H1 (cell line): ENCODE measurements around the gene HMGCL. TPM values are rescaled to one million over a fixed set of nuclear protein-coding genes. Genes with fewer than 3 reads are reported as not detected.

Source experiments
- CTCF ChIA-PET: fragments of 300-600 bp; sonication (Branson Sonifier 250); formaldehyde crosslinking; loops from one replicate; lab custom pipeline; 2021; ENCODE audit not compliant: partially characterized antibody; lab: Charles Lee
- POLR2A ChIA-PET: fragments of 300-600 bp; sonication (Branson Sonifier 250); formaldehyde crosslinking; loops from one replicate; lab custom pipeline; 2021; ENCODE audit warnings: inconsistent platforms; ENCODE audit not compliant: partially characterized antibody; lab: Charles Lee
- DNase-seq, 2 experiments: peaks; one replicate each; pipeline versions ENCODE4 v3.0.0 to v3.0.0-alpha.2; 2010 to 2022; ENCODE audit warnings: low spot score in 2 of 2, low read depth in 1 of 2, mixed read lengths in 1 of 2
- FAIRE-seq: peaks from 2 replicates; lab custom pipeline; 2011; peaks lifted over from hg19 to GRCh38; lab: Jason Lieb, UNC
- H2AFZ ChIP-seq: 2 replicates; pipeline ENCODE4 v1.8.1; 2012; ENCODE audit warnings: low read length, inconsistent platforms
- H2AK5ac ChIP-seq: 2 replicates; pipeline ENCODE4 v1.6.1; 2013; ENCODE audit warnings: low read depth, low read length
- H2BK120ac ChIP-seq: replicated peaks from 2 replicates; pipeline ENCODE3; 2013; ENCODE audit warnings: low read depth, low read length, inconsistent platforms
- H2BK12ac ChIP-seq: 2 replicates; pipeline ENCODE4 v1.6.1; 2013; ENCODE audit warnings: low read depth, low read length
- H2BK15ac ChIP-seq: 2 replicates; pipeline ENCODE4 v1.6.1; 2013; ENCODE audit warnings: low read length
- H2BK20ac ChIP-seq: 2 replicates; pipeline ENCODE4 v1.6.1; 2013; ENCODE audit warnings: low read length
- H2BK5ac ChIP-seq: 2 replicates; pipeline ENCODE4 v1.6.1; 2013; ENCODE audit warnings: low read depth, low read length
- H3K14ac ChIP-seq: 2 replicates; pipeline ENCODE4 v1.6.1; 2013; ENCODE audit warnings: inconsistent platforms; ENCODE audit not compliant: insufficient read length
- H3K18ac ChIP-seq: 2 replicates; pipeline ENCODE4 v1.6.1; 2013; ENCODE audit warnings: low read length; ENCODE audit errors: extremely low read depth
- H3K23ac ChIP-seq: 2 replicates; pipeline ENCODE4 v1.6.1; 2013; ENCODE audit warnings: inconsistent platforms; ENCODE audit not compliant: insufficient read length
- H3K23me2 ChIP-seq: 2 replicates; pipeline ENCODE4 v1.6.1; 2013; ENCODE audit warnings: low read depth, low read length
- H3K27ac ChIP-seq: 2 replicates; pipeline ENCODE4 v1.6.1; 2011; ENCODE audit warnings: low read depth, low read length, inconsistent platforms
- H3K27me3 ChIP-seq, 4 experiments: replicated peaks in 1 of 4; 1 replicate in 1 of 4; 2 replicates in 3 of 4; pipeline versions ENCODE4 v1.6.1 to v1.8.1; 2011 to 2013; ENCODE audit warnings: low read length in 3 of 4, mild to moderate bottlenecking in 3 of 4, inconsistent platforms in 2 of 4, mixed read lengths in 2 of 4, moderate library complexity in 1 of 4; ENCODE audit not compliant: control insufficient read depth in 3 of 4, insufficient read depth in 3 of 4; ENCODE audit errors: extremely low read depth in 1 of 4
- H3K36me3 ChIP-seq, 4 experiments: 2 replicates each; pipeline versions ENCODE4 v1.6.1 to v1.8.1; 2011 to 2013; ENCODE audit warnings: mild to moderate bottlenecking in 4 of 4, low read length in 3 of 4, moderate library complexity in 2 of 4, control low read depth in 1 of 4, inconsistent platforms in 1 of 4; ENCODE audit not compliant: insufficient read depth in 4 of 4, control insufficient read depth in 2 of 4
- H3K4ac ChIP-seq: replicated peaks from 2 replicates; pipeline ENCODE3; 2013; ENCODE audit warnings: low read length, low read depth, mixed read lengths, inconsistent platforms; ENCODE audit not compliant: insufficient read length
- H3K4me1 ChIP-seq, 4 experiments: replicated peaks in 1 of 4; 1 replicate in 1 of 4; 2 replicates in 3 of 4; pipeline versions ENCODE4 v1.6.1 to v1.8.1; 2011 to 2013; ENCODE audit warnings: low read length in 3 of 4, inconsistent platforms in 2 of 4, mixed read lengths in 1 of 4; ENCODE audit not compliant: insufficient read depth in 4 of 4, control insufficient read depth in 3 of 4
- H3K4me2 ChIP-seq, 2 experiments: 2 replicates each; pipeline versions ENCODE4 v1.6.1 to v1.8.1; 2011 to 2013; ENCODE audit warnings: low read depth in 2 of 2, low read length in 2 of 2, control low read depth in 1 of 2, inconsistent platforms in 1 of 2, mild to moderate bottlenecking in 1 of 2; ENCODE audit not compliant: insufficient read depth in 1 of 2
- H3K4me3 ChIP-seq, 4 experiments: fragments of 200-600, 300-600 bp in 1 of 4; sonication (generic), shearing (Covaris generic), sonication (Bioruptor Twin) in 1 of 4; 2 replicates each; pipeline versions ENCODE4 v1.5.1 to v1.8.1; 2011 to 2016; ENCODE audit warnings: low read length in 4 of 4, low read depth in 3 of 4, control low read depth in 2 of 4, inconsistent platforms in 2 of 4, mild to moderate bottlenecking in 2 of 4, mixed read lengths in 1 of 4, moderate library complexity in 1 of 4; ENCODE audit not compliant: insufficient read depth in 2 of 4; ENCODE audit errors: extremely low read depth in 1 of 4
- H3K56ac ChIP-seq: replicated peaks from 2 replicates; pipeline ENCODE3; 2013; ENCODE audit warnings: low read depth, mild to moderate bottlenecking, mixed read lengths, low read length, inconsistent platforms; ENCODE audit not compliant: insufficient read length
- H3K79me1 ChIP-seq: 2 replicates; pipeline ENCODE4 v1.6.1; 2013; ENCODE audit warnings: low read depth, low read length, control low read depth
- H3K79me2 ChIP-seq, 2 experiments: 2 replicates each; pipeline versions ENCODE4 v1.6.1 to v1.8.1; 2012 to 2013; ENCODE audit warnings: low read length in 2 of 2, mild to moderate bottlenecking in 2 of 2, inconsistent platforms in 1 of 2; ENCODE audit not compliant: insufficient read depth in 2 of 2, control insufficient read depth in 1 of 2
- H3K9ac ChIP-seq, 4 experiments: replicated peaks in 1 of 4; 1 replicate in 1 of 4; 2 replicates in 3 of 4; pipeline versions ENCODE4 v1.6.1 to v1.8.1; 2011 to 2013; ENCODE audit warnings: low read depth in 3 of 4, low read length in 3 of 4, control low read depth in 2 of 4, mild to moderate bottlenecking in 2 of 4, moderate library complexity in 2 of 4, inconsistent platforms in 1 of 4; ENCODE audit errors: extremely low read depth in 1 of 4
- H3K9me3 ChIP-seq, 2 experiments: 2 replicates each; pipeline versions ENCODE4 v1.6.1 to v1.8.1; 2012 to 2013; ENCODE audit warnings: mild to moderate bottlenecking in 2 of 2, moderate library complexity in 2 of 2, control low read depth in 1 of 2, inconsistent platforms in 1 of 2, low read depth in 1 of 2, low read length in 1 of 2, mixed read lengths in 1 of 2; ENCODE audit not compliant: insufficient read depth in 2 of 2
- H4K20me1 ChIP-seq, 2 experiments: replicated peaks in 1 of 2; 2 replicates each; pipeline versions ENCODE3 to v1.8.1; 2011 to 2013; ENCODE audit warnings: inconsistent platforms in 2 of 2, low read length in 2 of 2, mild to moderate bottlenecking in 1 of 2; ENCODE audit not compliant: insufficient read depth in 2 of 2, control insufficient read depth in 1 of 2
- H4K5ac ChIP-seq: 2 replicates; pipeline ENCODE4 v1.6.1; 2013; ENCODE audit warnings: low read length, low read depth, mixed read lengths, inconsistent platforms; ENCODE audit not compliant: insufficient read length
- H4K8ac ChIP-seq: 2 replicates; pipeline ENCODE4 v1.8.0; 2013; ENCODE audit warnings: mild to moderate bottlenecking, moderate library complexity, low read length, inconsistent platforms; ENCODE audit not compliant: insufficient read depth; ENCODE audit errors: extremely low read depth
- H4K91ac ChIP-seq: replicated peaks from 2 replicates; pipeline ENCODE3; 2013; ENCODE audit warnings: low read length, mixed read lengths, inconsistent platforms; ENCODE audit not compliant: insufficient read length
- CEBPB ChIP-seq: IDR thresholded peaks from 2 replicates; pipeline ENCODE4 v1.6.1; 2012; ENCODE audit warnings: low read depth, low read length
- E2F6 ChIP-seq: IDR thresholded peaks from 2 replicates; pipeline ENCODE4 v1.6.1; 2012; ENCODE audit warnings: inconsistent platforms
- EZH2 ChIP-seq: fragments of 200-600 bp; sonication (generic); IDR thresholded peaks from 2 replicates; pipeline ENCODE4 v1.7.1; 2012; ENCODE audit warnings: low read depth, mild to moderate bottlenecking, moderate library complexity, low read length, inconsistent platforms; ENCODE audit not compliant: severe bottlenecking
- GABPA ChIP-seq: IDR thresholded peaks from 2 replicates; pipeline ENCODE4 v1.6.1; 2011; ENCODE audit warnings: mild to moderate bottlenecking, low read length, moderate library complexity, borderline replicate concordance; ENCODE audit not compliant: insufficient read depth
- JUND ChIP-seq: IDR thresholded peaks from 2 replicates; pipeline ENCODE4 v1.6.1; 2011; ENCODE audit warnings: mild to moderate bottlenecking, improper control_type of control experiment, low read length
- KDM1A ChIP-seq: fragments of 200-600, 300-600 bp; sonication (generic); IDR thresholded peaks from 2 replicates; pipeline ENCODE4 v1.7.1; 2016; ENCODE audit warnings: mild to moderate bottlenecking, low read length, borderline replicate concordance
- KDM4A ChIP-seq: IDR thresholded peaks from one replicate; pipeline ENCODE4 v1.7.1; 2012; ENCODE audit warnings: low read depth, mild to moderate bottlenecking, moderate library complexity, low read length, inconsistent platforms; ENCODE audit not compliant: severe bottlenecking
- MAFK ChIP-seq: IDR thresholded peaks from 2 replicates; pipeline ENCODE4 v1.6.1; 2012; ENCODE audit warnings: low read depth, mild to moderate bottlenecking, improper control_type of control experiment, low read length
- SP1 ChIP-seq: IDR thresholded peaks from 2 replicates; pipeline ENCODE4 v1.6.1; 2011; ENCODE audit warnings: low read depth, low read length
- SUZ12 ChIP-seq: fragments of 200-600 bp; sonication (generic); IDR thresholded peaks from 2 replicates; pipeline ENCODE4 v1.6.1; 2012; ENCODE audit warnings: mild to moderate bottlenecking, inconsistent platforms, low read length, moderate library complexity, mixed read lengths
- USF2 ChIP-seq: IDR thresholded peaks from 2 replicates; pipeline ENCODE4 v1.6.1; 2011; ENCODE audit warnings: low read length, improper control_type of control experiment
- WGBS, 2 experiments: shearing (Covaris generic) in 1 of 2; methylation state at CpG; one replicate each; pipeline versions ENCODE4 v1.1.6 to v1.1.7; 2013 to 2015; ENCODE audit warnings: low lambda C conversion rate in 2 of 2, mixed read lengths in 2 of 2, inconsistent platforms in 1 of 2, low coverage in 1 of 2, missing lambda C conversion rate in 1 of 2; ENCODE audit not compliant: insufficient replicate concordance in 2 of 2, insufficient coverage in 1 of 2, insufficient read length in 1 of 2; ENCODE audit errors: extremely low coverage in 1 of 2, missing lambda C conversion rate in 1 of 2; 5-methylcytosine and 5-hydroxymethylcytosine counted together
- polyA plus RNA-seq, 7 experiments: library from polyadenylated mRNA; depleted of rRNA in 3 of 7; stranded (reverse) in 5 of 7; unstranded in 2 of 7; fragments of >200 nt in 5 of 7; fragments of 200-250 nt in 2 of 7; gene quantifications; 1 replicate in 5 of 7; 2 replicates in 1 of 7; 4 replicates in 1 of 7; pipeline versions ENCODE4 v1.2.1 to v1.2.3, GENCODE V29; 2011 to 2013; ENCODE audit warnings: missing spikeins in 2 of 7, mixed read lengths in 2 of 7
- total RNA-seq: library from RNA; stranded (reverse); fragmentation: NEBNext Ultra II Directional; extraction: Animal tissue kit (Norgen Biotek cat#: 25700); gene quantifications from 2 replicates; pipeline ENCODE4 v1.2.1, GENCODE V29; 2021

Gene HMGCL
- total and polyA plus RNA-seq, 2 of the 8 experiments (the other 6 are each of a cell fraction or from before 2014, with no cell fraction given), result 13.7 to 19.5 TPM

GRCh38 chr1:23772854-23773242, 52.4 kb downstream of the HMGCL start:
- POLR2A ChIA-PET, result no interaction called here
- 89% methylated on average over 10 of the region's 10 CpGs; no CpG with 5 or more reads in 1 of the 2 experiments for WGBS, 2 experiments

More at GRCh38 chr1:23772854-23773242, 52.4 kb downstream of the HMGCL start:
- H4K8ac ChIP-seq, result no peak overlapping the region
- no peak overlapping the region for H2AFZ ChIP-seq
- H3K36me3 ChIP-seq, result peaks cover 0 to 4% (median 0%) of the 10 kb centered on the region in 4 experiments; a peak in 1 of 8 replicates
- H2BK5ac ChIP-seq, result no peak overlapping the region
- no peaks in the 10 kb centered on the region for H3K9me3 ChIP-seq
- H3K4me1 ChIP-seq, result no peaks in the 10 kb centered on the region
- FAIRE-seq, result no peak
- H4K20me1 ChIP-seq, result peaks cover 0 to 1% of the 10 kb centered on the region in 2 experiments
- H2AK5ac ChIP-seq, result no peak overlapping the region
- no peak overlapping the region for H2BK15ac ChIP-seq
- H2BK20ac ChIP-seq, result no peak overlapping the region
- H3K14ac ChIP-seq, result no peak overlapping the region
- TF ChIP-seq SP1 (no peak), USF2 (no peak), CEBPB (no peak), KDM4A (no peak), GABPA (no peak), SUZ12 (no peak), EZH2 (no peak), JUND (no peak), E2F6 (no peak), MAFK (no peak), KDM1A (no peak)
- no peak overlapping the region for H2BK12ac ChIP-seq
- no peak overlapping the region for H3K23ac ChIP-seq
- no peak overlapping the region for H3K18ac ChIP-seq
- peaks cover 0 to 6% of the 10 kb centered on the region in 2 experiments; a peak in 1 of 4 replicates for H3K79me2 ChIP-seq
- H3K4me3 ChIP-seq, result no peak overlapping the region
- CTCF ChIA-PET, result interaction anchor here (0.8 to 1.6 kb wide), 2 partner anchors 24 to 38 kb away, joined by 3 to 4 read pairs; no protein-coding TSS in a partner anchor
- H3K27me3 ChIP-seq, result no peaks in the 10 kb centered on the region
- no peak overlapping the region for H3K56ac ChIP-seq
- DNase-seq, result no peak
- no peak overlapping the region for H2BK120ac ChIP-seq
- H4K91ac ChIP-seq, result no peak overlapping the region
- H4K5ac ChIP-seq, result no peak overlapping the region
- H3K27ac ChIP-seq, result no peak overlapping the region
- no peaks in the 10 kb centered on the region for H3K79me1 ChIP-seq
- no peak overlapping the region for H3K4me2 ChIP-seq
- H3K23me2 ChIP-seq, result peaks cover 4% of the 10 kb centered on the region; the same call in 1 of the 2 replicates
- H3K9ac ChIP-seq, result no peak overlapping the region
- no peak overlapping the region for H3K4ac ChIP-seq
